KG1 (cell line): ENCODE measurements around the gene CCDC158.
"Not testable (repeated sequence)": the region's sequence is repeated elsewhere in the genome, so short reads cannot be mapped to it uniquely, and the experiment has no call there.

Source experiments
- DNase-seq: peaks from one replicate; lab custom pipeline; 2025; lab: John Stamatoyannopoulos, UW

Gene CCDC158

DNA sequence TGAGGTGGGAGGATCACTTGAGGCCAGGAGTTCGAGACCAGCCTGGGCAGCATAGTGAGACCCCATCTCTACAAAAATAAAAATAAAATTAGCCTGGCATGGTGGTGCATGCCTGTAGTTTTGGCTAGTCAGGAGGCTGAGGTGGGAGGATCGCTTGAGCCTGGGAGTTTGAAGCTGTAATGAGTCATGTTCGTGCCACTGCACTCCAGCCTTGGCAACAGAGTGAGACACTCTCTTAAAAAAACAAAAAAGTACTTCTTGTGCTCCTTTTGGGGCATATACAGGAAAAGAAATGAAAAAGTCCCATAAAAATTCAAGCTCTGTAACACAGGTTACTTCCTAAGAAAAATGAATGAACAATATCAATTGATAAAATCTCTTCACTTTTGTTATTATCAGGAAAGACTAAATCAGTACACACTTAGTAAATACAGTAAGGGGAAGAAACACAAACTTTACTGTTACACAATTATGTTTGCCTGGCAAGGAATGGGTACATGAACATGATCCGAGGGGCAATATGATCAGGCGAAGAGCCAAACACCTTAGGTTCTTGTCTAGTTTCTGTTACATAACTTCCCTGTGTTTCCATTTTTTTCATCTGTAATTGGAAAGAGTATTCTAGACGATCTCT is 46.9 kb downstream of the CCDC158 start:
- DNase-seq: no peak

DNA sequence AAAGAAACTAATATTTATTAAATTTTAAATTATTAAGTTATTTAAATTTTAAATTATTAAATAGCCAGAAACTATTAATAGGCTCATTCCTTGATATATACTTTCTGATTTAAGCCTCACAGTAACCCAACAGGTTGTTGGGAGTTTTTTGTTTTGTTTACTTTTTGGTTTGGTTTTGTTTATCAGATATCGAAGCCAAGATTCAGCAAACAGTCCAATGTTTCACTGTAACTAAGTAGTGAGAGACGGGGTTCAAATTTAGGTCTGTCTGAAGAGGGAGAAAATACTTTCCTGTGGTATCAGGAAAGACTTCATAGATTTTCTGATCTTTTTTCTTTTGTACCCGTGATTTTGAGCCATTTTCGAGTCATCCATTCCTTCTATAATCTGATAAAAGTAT is 54.2 kb downstream of the CCDC158 start:
- no peak for DNase-seq

DNA sequence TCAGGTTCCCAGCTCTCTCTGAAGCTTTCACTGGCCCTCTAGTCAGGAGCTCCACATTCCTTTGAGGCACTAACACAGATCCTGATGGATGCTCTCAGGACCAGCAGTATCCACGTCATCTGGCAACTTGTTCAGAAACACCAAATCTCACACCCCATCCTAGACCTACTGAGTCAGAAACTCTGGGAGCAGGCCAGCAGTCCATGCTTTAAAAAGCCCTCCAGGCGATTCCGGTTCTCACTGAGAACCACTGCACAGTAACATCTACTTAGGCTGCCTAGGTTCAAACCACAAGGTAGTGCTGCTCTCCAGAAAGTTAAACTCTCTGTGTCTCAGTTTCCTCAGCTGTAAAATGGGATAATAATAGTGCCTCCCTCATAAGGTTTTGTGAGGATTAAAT is 55.3 kb downstream of the CCDC158 start:
- DNase-seq: no peak

DNA sequence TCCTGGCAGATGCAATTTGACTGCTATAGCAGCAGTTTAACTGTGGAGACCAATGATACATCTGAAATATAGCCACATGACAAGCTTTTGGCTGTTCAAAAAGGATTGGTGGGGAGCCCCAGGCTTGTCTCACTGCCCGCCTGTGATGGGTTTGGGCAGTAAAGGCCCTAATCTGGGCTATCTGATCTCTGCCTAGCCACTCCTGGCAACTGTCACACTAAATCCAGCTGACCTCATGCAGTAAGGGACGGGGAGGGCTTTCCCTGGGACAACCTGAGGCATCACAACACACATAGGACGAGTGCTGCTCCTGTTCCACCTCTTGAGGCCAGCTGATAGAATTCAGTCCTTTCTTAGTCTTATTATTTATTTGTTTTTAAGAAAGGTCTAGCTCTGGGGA is 56.2 kb downstream of the CCDC158 start:
- no peak for DNase-seq

DNA sequence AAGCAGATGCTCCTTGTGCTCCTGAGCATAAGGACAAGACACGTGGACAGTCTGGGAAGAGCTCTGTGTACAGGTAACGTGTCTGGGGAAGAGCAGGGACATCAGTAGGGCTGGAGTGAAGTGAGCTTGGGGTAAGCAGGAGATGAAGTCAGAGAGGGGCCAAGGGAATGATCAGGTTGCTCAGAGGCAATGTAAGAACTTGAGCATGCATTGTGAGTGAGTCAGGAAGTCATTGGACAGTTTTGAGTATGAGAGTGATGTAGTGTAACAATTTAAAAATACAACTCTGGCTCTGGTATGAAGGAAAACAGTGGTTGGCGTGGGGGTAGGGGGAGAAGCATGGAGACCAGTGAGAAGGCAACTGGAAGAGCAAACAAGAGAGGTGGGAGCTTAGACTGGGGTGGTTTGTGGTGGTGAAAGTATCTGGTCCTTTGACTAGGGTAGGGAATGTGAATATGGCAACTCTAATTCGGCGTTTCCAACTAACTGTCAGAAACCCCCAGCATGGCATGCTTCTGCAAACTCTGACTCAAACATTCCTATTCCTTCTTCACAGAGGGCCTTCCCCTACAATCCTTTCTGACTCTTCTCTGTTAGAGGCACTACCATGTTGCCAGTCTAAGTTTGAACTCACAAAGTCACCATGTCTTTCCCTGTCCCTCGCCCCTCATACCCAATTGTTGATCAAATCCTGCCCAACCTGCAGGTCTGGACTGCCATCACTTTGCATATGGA is 57.2 kb downstream of the CCDC158 start:
- no peak for DNase-seq

DNA sequence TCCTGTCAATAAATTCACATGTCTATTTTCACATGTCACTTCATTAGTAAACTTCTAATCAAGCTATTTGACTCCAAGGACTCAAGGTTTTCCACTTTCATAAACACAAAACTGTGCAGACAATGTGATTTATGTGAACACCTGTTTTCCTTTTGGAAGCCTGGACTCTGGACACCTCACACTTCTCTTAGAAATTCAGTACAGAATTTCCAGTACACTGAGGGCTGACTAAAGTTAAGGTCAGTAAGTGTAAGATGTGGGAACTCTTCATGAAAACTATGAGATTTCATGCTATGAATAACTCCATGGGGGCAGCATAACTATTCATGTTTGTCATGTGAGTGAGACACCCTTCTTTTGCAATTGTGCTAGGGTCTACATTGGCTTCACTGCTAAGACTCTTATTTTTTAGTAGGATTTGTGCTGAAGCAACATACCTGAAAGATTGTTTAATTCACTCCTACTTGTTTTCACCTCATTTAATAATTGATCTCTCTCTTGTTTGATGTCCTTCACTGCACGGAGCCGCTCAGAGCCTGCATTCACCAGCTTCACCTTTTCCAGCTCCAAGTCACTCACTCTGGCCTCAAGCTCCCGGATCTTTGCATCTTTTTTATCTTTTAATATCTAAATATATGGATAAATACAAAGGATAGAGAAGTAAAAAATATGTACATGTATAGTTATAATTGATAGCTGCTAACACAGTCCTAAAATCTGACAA is 59.1 kb downstream of the CCDC158 start:
- DNase-seq: no peak

DNA sequence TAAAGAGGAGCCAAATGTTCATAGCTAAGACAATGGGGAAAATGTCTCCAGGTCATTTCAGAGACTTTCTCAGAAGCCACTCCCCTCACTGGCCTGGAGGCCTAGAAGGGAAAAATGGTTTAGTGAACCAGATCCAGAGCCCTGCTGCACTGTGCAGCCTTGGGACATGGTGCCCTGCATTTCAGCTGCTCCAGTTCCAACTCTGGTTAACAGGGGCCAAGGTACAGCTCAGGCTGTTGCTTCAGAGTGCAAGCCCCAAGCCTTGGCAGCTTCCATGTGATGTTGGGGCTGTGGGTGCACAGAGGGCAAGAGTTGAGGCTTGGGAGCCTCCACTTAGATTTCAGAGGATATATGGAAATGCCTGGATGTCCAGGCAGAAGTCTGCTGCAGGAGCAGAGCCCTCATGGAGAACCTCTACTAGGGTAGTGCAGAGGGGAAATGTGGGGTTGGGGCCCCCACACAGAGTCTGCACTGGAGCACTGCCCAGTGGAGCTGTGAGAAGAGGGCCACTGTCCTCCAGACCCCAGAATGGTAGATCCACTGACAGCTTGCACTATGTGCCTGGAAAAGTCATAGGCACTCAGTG is 61.0 kb downstream of the CCDC158 start:
- DNase-seq: not testable (repeated sequence)

DNA sequence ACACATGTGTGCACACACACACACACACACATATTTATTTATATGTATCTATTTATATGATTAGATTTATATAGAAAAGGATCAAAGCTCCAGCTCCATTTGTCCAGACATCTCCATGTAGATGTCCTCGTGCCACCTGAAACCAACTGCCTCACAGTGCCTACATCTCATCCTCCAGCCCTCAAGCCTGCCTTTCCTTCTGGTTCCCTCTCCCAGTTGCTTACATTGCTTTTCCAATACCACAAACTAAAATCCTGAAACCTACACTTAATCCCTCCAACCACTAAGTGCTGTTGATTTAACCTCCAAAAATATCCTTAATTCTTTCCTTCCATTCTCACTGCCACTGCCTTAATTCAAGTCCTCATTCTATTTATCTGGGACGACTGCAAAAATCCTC is 63.0 kb downstream of the CCDC158 start:
- no peak for DNase-seq

DNA sequence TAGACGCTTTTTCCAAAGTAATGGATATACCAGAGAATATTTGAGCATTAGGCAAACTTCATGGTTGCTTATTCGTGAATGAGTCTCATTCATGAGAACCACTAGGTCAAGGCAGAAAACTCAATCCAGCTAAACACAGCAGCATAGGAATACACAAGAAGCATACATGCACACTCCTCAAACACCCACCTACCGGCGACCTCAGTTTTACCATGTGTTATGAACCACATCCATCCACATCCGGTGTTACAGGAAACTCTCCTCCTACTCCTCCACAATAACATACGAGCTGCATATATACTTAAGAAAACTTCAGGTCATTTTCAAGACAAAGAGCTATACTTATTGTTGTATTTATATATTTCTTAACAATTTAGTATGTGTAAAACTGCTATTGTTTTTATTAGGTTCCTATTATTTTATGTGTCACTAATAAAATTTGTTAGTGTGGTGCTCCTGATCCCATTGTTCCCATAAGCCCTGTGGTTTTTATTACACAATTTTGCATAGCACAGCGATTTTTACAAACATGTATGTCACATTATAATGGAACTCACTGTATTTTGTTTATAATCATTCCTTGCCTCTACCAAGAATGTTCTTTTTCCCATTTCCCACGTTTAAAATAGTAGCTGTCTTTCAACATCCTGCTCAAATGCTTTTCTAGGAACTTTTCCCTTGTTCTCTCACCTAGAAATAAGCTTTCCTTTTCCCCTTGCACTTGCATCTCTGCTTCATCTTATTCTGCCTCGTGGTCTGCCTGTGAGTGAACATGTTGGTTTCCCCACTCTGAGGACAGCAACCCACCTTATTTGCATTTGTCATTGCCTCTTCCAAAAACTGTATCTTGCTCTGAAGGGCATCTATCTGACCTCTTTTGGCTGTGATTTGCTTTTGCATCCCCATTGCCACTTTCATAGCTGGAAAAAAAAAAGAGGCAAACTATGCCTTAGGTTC is 66.1 kb downstream of the CCDC158 start:
- DNase-seq: peak; percentile 63

DNA sequence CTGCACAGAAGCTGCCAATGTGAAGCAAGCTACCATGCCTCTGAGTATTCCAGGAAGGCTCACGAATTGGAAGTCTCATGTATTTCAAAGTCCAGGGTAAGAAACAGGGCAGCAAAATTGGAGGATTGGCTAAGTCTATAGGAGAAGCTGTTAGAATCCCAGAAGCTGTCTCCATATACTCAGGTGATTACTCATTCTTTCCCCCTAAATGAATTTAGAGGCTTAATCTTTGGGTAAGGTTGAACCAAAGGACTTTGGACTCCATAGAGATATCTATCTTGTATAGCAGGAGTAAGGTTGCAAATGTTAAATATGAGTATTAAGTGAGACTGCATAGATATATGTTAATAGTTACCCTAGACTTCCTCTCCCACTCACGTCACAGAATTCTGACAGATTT is 78.1 kb downstream of the CCDC158 start:
- no peak for DNase-seq

DNA sequence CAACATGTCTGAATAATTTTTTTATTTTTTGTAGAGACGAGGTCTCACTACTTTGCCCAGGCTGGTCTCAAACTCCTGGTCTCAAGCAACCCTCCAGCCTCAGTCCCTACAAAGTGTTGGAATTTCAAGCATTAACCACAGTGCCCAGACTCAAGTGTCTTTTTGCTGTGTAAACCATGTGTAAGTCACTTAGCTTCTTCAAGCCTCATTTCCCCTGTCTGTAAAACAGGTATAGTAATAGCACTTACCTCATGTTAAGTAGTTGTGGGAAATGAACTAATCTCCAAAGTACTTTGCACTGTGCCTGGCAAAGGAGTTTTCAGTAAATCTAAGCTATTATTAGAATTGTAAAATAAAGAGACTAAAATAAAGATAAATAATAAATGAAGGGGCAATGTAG is 78.8 kb downstream of the CCDC158 start:
- no peak for DNase-seq

DNA sequence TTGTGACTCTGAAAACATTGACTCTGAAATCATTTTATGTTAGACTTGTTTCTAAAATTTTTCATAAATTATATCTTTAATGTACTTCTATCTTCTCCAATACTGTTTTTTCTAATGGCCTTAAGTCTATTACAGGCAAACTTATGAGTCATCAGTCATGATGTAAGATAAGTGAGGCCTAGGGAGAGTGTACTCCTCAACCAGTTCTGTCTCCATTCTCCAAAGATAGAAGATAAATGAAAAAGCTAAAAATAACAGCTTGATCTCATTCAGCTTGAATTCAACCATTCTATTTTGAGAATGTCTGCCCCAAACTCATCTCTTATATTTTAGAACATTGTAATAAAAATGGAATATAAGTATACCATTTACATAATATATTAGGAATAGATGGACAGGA is 79.9 kb downstream of the CCDC158 start:
- no peak for DNase-seq

DNA sequence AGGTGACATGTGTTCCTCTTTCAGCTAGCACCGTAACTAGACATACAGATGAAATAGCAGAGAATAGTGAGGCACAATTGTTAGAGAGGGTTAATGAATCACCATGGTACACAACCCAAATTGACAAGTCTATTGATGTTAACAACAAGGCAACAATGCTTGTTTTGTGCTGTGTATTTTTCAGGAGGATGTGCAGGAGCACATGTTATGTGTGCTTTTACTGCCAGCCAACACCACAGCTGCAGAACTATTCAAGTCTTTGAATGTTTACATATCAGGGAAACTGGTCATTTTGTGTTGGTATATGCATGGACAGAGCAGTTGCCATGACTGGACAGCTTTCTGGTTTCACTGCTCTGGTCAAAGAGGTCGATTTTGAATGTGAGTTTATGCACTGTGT is 81.6 kb downstream of the CCDC158 start:
- DNase-seq: no peak

DNA sequence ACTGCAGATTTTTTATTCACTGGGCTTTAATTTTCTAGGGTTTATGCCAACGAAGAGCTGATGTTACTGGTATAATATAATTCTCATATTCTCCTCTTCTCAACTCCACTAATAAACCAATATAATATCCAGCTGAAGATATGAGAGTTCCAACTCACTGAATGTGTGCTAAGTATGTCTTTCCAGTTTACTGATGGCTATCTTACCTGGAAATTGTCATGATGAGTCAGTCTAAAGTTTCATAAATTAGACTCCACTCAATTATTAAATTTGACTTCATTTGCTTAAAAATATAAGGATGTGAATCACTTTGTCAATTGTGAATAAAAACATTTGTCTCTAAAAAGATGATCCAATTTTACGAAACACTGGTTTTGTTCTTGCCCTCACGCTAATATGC is 86.1 kb downstream of the CCDC158 start:
- DNase-seq: no peak

DNA sequence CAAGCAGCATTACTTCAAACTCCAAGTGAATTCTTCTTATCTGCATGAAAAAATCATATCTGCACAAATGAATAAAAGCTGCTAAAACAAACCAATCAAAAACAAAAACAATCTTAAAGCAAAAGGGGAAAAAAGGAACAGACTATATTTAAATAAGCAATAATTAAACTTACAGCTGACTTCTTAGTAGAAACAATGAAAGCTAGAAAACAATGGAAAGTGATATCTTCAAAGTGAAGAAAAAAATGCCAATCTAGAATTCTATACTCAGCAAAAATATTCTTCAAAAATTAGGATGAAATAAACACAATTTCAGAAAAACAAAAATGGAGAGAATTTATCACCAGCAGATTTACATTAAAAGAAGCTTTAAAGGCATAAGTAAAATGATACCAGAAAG is 94.4 kb downstream of the CCDC158 start:
- DNase-seq: no peak

DNA sequence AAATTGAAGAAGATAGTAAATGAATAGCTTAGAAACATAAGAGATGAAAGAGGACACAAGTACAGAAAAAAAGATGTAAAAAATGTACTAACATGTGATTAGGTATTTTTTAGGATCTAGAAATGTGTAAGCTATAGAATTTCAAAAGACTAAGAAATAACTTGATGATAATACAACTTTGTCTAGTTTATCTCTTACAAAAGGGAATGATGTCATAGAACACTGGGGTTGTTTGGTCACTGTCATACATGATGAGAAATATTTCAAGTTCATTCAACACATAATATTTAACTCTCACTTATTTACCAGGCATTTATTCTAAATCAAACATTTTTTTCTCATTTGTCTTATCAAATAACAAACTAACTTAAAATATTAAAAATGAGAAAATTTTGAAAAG is 95.9 kb downstream of the CCDC158 start:
- DNase-seq: no peak

DNA sequence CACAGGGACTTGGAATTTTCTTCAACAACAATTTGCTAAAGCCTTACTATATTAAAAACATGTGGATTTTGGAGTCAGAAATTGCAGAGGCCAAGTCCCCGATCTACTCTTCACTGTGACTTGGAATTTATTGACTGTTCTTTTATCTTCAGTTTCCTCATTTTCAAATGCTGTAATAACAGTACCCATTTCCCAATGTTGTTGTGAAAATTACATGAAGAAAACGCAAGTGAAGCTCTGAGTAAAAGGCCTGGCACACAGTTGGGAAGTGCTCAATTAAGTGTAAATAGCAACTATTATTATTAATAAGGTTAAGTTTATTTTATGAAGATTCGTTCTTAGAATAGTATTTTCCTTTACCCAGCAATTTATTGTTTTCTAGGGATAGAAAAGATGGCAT is 98.7 kb downstream of the CCDC158 start:
- no peak for DNase-seq

DNA sequence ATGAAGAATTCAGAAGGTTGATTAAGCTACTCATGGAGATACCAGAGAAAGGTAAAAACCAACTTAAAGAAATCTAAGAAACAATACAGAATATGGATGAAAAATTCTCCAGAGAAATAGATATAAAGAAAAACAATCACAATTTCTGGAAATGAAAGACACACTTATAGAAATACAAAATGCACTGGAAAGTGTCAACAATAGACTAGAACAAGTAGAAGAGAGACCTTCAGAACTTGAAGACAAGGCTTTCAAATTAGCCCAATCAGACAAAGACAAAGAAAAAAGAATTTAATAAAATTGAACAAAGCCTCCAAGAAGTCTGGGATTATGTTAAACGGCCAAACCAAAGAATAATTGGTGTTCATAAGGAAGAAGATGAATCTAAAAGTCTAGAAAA is 104.8 kb downstream of the CCDC158 start:
- no peak for DNase-seq

DNA sequence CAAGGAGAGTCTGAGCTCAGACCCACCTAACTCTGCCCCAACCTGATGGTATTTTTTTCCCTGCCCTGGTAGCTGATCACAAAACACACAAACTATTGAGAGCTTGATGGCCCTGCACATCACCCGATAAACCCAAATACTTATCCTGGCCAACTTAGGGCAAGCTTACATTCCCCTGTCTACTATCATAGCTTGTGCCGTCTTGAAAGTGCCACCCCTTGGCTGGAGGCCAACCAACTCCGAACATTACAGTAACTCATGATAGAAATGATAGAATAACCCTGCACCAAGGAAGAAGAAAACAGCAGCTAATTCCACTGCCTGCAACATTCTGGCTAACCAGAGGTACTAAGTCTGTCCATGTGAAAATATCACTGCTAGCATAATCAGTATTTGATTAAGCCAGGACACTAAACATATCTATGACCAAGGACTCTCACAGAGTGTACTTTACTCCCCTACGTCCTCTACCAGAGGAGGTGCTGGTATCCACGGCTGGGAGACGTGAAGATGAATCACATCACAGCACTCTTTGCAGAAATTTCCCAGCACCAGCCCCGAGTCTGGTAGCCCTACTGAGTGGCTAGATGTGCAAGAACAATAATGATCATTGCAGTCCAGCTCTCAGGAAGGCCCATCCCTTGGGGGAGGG is 105.5 kb downstream of the CCDC158 start:
- DNase-seq: no peak

DNA sequence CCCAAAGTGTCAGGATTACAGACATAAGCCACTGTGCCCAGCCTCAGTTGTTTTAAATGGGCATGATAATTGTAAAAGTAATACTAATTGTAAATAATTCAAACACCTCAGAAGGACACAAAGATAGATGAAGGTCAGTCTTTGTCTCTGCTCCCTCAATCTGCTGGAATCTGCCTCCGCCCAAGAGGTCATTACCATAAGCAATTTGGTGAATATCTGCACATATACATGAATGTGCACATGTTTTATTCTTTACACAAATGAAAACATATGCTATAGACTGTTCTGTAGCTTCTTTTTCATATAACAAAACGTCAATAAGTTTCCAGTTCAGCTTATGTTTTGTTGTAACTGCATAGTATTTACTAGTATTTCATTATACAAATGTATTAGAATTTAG is 107.4 kb downstream of the CCDC158 start:
- DNase-seq: no peak

DNA sequence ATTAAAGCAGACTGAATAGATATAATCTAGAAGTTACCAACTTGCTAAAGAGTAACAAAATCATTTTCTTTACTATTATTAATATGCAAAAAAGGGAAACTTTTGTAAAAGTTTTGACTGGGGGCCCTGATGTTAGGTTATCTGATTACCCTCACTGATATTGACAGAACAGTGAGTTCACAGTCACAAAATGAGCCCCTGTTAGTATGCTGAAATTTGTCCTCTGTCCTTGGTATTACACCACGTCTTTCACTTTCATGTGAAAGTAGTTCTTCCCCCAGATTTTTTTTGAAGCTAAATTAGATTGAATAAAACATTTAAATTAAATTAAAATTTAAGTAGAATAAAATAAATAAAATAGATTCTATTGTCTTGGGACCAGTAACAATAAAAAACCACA is 108.5 kb downstream of the CCDC158 start:
- no peak for DNase-seq
